Lower leg skin (tissue), 4 donors: ENCODE results near the gene SPC25. TPM values are rescaled to one million over a fixed set of nuclear protein-coding genes. Genes with fewer than 3 reads are reported as not detected.

Experiments
- DNase-seq, 2 donors: peaks; one replicate each; pipeline ENCODE4 v3.0.0-alpha.2; 2019; ENCODE audit warnings: low spot score in 2 of 2
- H3K4me3 ChIP-seq: fragments of 200-600 bp; sonication (generic); 2 replicates; pipeline ENCODE4 v1.5.1; 2017; ENCODE audit warnings: mild to moderate bottlenecking, low read depth; ENCODE audit not compliant: poor library complexity, severe bottlenecking
- POLR2A ChIP-seq, 2 donors: fragments of 450-650 bp; IDR thresholded peaks; one replicate each; pipeline ENCODE4 v1.6.1; 2016 to 2017; ENCODE audit warnings: antibody characterized with exemption in 2 of 2, mild to moderate bottlenecking in 1 of 2, moderate library complexity in 1 of 2
- WGBS, 2 donors: methylation state at CpG; one replicate each; pipeline ENCODE4 v1.1.5; 2018; 5-methylcytosine and 5-hydroxymethylcytosine counted together
- intact Hi-C: fragments of 100-400 bp; cut with DNase I; formaldehyde crosslinking; loops from one replicate; pipeline ENCODE4 v1.15.0; 2023; ENCODE audit warnings: low total_unique reads
- total RNA-seq, 4 donors: library from RNA; depleted of rRNA; stranded (reverse); fragments of >200 nt; gene quantifications; one replicate each; pipeline ENCODE4 v1.1.0, GENCODE V29; 2016
- TF ChIP-seq, protein P1 (sequence below), 3 donors: fragments of 450-650 bp; IDR thresholded peaks; one replicate each; pipeline ENCODE4 v1.5.1; 2016; ENCODE audit warnings: antibody characterized with exemption in 3 of 3, mild to moderate bottlenecking in 3 of 3, moderate library complexity in 2 of 3

Gene SPC25
- total RNA-seq, 4 donors from 2014 or later: 0.74 to 1.2 TPM; not detected in 2

DNA sequence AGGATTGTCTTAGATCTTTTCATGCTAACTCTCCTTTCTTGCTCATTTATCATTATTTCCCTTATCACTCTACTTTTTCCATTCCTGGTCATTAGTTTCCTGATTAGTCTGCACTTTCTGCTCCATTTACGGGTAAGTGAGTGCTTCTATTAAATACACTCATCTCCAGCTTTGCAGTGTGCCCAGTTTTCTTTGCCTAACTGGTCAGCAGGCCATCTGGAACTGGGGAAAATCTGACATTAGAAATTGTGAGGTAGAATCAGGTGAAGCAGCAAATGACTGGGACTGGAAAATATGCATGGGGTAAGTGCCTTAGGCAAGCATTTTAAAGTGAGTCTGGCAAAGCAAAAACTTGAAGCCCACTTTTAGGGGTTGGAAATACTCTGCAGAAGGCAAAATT, 40.0 kb upstream of the SPC25 start:
- no peak overlapping the region for H3K4me3 ChIP-seq
- TF ChIP-seq, protein P1, sequence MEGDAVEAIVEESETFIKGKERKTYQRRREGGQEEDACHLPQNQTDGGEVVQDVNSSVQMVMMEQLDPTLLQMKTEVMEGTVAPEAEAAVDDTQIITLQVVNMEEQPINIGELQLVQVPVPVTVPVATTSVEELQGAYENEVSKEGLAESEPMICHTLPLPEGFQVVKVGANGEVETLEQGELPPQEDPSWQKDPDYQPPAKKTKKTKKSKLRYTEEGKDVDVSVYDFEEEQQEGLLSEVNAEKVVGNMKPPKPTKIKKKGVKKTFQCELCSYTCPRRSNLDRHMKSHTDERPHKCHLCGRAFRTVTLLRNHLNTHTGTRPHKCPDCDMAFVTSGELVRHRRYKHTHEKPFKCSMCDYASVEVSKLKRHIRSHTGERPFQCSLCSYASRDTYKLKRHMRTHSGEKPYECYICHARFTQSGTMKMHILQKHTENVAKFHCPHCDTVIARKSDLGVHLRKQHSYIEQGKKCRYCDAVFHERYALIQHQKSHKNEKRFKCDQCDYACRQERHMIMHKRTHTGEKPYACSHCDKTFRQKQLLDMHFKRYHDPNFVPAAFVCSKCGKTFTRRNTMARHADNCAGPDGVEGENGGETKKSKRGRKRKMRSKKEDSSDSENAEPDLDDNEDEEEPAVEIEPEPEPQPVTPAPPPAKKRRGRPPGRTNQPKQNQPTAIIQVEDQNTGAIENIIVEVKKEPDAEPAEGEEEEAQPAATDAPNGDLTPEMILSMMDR (IDR thresholded peaks at IDR 0.05): no peak
- no peak for TF ChIP-seq POLR2A (IDR thresholded peaks at IDR 0.05)
- 80 to 81% methylated on average over 1 of the region's 1 CpG for WGBS, 2 donors
- intact Hi-C loops: no loop called here
- DNase-seq: no peak

DNA sequence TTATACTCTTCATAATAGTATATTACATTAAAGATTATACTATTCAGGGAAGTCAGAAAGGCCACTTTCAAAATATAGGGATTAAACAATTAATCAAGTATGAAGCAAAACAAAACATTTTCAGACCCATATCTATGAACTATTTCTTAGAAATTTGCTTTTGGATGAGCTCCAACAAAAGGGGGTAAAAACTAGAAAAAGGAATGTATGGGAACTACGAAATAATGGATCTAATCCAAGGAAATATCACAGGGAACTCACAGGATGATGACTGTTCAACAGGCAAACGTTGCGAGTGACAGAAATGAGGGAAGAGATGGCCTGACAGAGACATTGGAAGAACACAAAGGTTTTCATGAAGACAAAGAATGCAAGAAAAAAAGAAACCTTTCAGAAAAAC, 38.8 kb upstream of the SPC25 start:
- intact Hi-C loops: no loop called here
- 54 to 63% methylated on average over 3 of the region's 3 CpGs for WGBS, 2 donors
- DNase-seq: no peak
- no peak overlapping the region for H3K4me3 ChIP-seq
- TF ChIP-seq POLR2A (IDR thresholded peaks at IDR 0.05): no peak
- TF ChIP-seq, protein P1 (IDR thresholded peaks at IDR 0.05): no peak

GRCh38 chr2:168928113-168928831, 38.0 kb upstream of the SPC25 start:
- H3K4me3 ChIP-seq: no peak overlapping the region
- intact Hi-C loops: no loop called here
- 75 to 90% methylated on average over 3 of the region's 3 CpGs for WGBS, 2 donors
- no peak for DNase-seq
- no peak for TF ChIP-seq POLR2A (IDR thresholded peaks at IDR 0.05)
- TF ChIP-seq, protein P1 (IDR thresholded peaks at IDR 0.05): no peak

DNA sequence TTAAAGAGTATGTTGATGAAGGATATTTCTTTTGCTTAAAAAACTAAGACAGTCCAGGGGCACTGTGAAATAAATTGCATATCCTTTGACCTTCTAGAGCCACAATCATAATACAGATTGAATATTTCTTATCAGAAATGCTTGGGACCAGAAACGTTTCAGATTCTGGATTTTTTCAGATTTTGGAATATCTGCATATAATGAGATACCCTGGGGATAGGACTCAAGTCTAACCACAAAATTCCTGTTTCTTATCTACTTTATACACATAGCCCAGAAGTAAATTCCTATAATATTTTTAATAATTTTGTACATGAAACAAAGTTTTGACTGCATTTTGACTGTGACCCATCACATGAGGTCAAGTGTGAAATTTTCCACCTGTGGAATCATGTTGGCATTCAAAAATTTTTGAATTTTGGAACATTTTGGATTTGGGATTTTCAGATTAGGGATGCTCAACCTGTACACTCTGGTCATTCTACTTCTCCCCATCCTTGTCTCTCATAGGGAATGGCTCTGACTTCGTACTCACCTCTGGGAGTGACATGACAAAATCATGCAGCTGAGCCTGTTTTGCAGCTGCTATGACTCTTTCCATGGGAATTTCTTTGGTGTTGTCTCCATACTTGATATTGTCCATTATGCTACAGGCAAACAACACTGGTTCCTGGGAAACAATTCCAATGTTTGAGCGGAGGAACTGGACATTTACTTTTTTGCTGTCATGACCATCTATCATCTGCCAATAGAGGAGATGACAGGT, 36.6 kb upstream of the SPC25 start:
- H3K4me3 ChIP-seq: no peak overlapping the region
- no peak for DNase-seq
- intact Hi-C loops: no loop called here
- 71% methylated on average over 3 of the region's 3 CpGs for WGBS, 2 donors
- TF ChIP-seq POLR2A (IDR thresholded peaks at IDR 0.05): no peak
- TF ChIP-seq, protein P1 (IDR thresholded peaks at IDR 0.05): no peak

DNA sequence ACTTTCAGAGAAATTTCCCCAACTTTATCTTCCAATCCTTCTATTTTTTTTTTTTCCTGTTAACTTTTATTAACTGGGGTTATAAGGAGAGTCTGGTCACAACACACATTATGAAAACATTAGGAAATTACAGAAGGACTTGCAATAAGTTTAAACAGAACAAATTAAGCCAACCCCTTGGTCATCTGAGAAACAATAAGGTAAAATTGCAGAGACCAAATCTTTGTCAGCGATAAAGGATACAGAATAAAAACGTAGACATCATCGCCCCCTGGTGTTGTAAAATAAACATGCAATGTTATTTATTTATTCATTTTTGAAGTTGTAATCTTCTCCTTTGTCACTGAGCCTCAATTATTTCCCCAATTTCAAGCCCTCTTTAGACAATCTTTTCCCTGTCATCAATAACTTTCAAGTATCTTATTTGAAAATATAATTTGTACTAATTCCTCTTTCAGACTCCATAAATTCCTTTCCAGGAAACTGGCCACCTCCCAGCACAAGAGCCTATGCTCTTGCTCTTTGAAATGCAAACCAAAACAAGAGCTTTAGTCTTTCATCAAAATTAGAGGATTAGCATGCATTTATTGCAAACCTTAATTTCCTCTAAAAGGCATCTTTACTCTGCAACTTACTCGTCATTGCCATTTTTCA, 30.4 kb upstream of the SPC25 start:
- no peak overlapping the region for H3K4me3 ChIP-seq
- intact Hi-C loops: loop anchor here (5.0 kb wide), 1 partner anchor 573 kb away; no protein-coding TSS in a partner anchor
- no peak for DNase-seq
- 22 to 28% methylated on average over 4 of the region's 4 CpGs for WGBS, 2 donors
- TF ChIP-seq, protein P1 (IDR thresholded peaks at IDR 0.05): no peak
- no peak for TF ChIP-seq POLR2A (IDR thresholded peaks at IDR 0.05)
